HG03565 (cell line): Measurements from ENCODE around the gene PHLPP1.
A peak's percentile ranks its signal among the peaks of the same experiment; 100 is the strongest.
"Not testable (repeated sequence)": the region's sequence is repeated elsewhere in the genome, so short reads cannot be mapped to it uniquely, and the experiment has no call there.

ENCODE experiments used
- ATAC-seq: cut with Tn5 transposase; IDR thresholded peaks from one replicate; pipeline ENCODE4 v1.9.1; 2021; ENCODE audit warnings: mild to moderate bottlenecking, moderate library complexity; ENCODE audit not compliant: unreplicated experiment

Gene PHLPP1

DNA sequence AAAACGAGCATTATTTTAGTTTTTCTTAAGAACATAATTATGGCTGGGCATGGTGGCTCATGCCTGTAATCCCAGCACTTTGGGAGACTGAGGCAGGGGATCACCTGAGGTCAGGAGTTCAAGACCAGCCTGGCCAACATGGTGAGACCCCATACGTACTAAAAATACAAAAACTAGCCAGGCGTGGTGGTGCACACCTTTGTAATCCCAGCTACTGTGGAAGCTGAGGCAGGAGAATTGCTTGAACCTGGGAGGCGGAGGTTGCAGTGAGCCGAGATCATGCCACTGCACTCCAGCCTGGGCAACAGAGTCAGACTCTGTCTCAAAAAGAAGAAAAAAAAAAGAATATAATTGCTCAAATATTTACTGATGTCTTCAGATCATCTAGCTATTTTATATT lies 25.3 kb downstream of the PHLPP1 start:
- not testable (repeated sequence) for ATAC-seq

DNA sequence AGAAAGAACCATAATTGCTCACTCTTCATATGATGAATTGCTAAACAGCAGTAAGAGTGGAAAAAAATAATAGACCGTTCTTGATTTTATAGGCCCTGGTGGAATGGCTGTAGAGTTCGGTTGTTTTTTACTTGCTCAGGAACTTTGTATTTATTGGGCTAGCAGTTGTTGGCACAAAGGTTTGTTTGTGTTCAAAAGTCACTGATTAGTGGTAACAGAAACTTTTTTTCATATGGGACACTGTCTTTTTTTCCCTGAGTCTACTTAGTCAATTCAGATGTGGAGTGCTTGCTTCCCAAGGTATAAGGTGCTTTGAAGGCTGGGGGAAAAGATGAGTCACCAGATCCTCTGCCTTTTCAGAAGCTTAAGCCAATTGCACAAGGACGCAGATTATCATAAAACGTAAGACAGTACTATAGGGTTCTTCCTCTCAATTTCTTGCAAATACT lies 25.8 kb downstream of the PHLPP1 start:
- no peak for ATAC-seq

DNA sequence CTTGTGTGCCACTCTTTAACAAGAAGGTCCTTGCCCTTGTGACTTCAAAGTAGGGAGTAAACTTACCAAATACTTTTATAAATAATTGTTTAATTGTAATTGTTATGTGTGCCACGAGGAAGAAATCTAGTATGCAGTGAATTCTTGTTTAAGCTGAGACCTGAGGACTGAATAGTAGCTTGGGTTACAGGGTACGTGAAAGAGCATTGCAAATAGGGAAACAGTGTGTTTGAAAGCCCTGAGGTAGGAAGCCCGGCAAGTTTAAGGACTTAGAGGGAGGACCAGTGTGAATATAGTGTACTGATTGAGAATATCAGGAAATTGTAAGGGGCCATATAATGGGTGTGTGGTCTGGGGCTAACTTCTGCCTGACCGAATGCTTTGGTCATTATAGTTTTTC lies 26.2 kb downstream of the PHLPP1 start:
- no peak for ATAC-seq

DNA sequence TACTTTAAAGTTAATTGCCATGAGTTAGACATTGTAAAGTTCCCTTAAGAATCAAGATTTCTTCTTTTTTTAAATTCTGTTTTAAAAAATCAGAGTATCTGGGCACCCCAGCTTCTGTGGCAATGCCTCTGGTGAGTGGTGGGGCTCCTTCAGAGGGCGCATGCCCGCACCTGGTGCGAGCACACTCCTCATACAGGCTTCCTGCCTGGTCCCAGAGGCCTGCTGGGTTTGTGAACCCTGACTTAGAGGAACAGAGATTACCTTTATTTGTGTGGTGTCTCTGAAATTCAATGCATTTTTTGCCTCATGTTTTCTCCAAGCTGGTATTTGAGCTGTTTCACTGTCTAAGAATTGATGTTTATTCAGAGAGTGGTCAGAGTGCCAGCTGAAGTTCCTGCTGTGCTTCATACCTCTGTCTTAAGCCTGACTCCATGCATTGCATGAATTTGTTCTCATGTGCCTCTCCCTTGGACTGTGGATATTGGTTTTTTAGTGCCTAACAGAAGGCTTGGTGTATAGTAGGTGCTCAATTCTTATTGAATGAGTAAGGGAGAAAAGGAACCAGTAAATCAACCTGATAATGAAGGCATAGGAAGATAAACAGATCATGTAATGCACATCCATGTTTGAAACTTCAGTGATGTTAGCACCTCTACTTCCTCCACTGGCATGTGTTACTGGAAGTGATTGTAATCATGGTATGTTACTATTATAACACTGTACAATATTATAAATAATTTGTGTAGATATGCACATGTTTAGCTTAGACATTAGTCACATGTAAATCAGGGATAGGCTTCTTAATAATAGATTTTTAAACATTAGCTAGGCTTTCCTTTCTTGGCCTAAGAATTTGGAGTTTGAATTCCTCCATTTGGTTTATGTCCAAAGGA lies 29.0 kb downstream of the PHLPP1 start:
- peak; percentile 61 for ATAC-seq

DNA sequence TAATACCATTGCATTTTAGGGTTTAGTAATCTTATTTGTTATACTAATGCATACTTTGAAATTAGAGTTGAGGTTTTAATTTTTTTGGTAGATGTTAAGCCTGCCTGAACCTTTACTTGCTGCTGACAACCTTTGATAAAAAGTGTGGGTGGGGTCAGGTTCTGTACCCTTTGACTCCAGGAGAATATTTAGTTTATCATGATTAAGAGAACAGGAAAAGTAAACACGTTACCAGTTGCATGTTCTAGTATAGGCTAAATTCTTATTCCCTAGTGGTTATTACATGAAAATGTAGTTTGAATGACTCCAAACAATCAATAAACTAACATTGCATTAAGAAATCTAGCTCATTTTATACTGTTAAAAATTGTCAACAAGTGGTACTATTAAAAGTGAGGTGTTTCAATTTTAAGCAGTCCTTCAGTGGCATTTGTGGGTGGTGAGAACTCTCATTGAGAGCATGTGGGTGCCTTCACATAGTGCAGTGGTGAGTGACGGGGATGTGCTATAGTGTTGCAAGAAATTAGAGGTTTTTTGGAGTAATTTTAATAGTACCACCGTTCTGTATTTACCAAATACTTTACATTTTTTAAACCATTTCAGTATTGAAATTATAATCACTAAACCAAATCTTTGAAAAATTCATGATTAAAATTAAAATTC lies 29.9 kb downstream of the PHLPP1 start:
- no peak for ATAC-seq

GRCh38 chr18:62749389-62749788 lies 34.0 kb downstream of the PHLPP1 start:
- no peak for ATAC-seq

- ATAC-seq = no peak
These were observed 36.0 kb downstream of the PHLPP1 start for GRCh38 chr18:62751341-62751821.

GRCh38 chr18:62751977-62752376 lies 36.6 kb downstream of the PHLPP1 start:
- no peak for ATAC-seq

DNA sequence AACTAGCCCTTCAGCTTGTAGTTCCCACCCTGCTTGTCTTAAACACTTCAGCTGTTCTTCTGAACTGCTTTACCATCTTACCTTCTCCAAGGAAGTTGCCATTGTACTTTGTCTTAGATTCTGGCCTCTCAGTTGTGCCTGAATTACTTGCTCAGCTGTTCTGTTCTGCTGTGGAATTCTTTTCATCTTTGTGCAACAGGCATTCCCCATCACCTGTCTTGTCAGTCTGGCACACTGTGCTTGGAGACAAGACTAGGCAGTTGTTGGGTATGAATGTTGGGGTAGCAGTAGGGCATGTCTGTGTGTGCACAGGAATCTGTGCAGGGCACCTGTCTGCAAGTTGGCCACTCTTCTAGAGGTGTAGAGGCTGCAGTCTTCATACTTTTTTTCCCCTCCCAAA lies 38.7 kb downstream of the PHLPP1 start:
- ATAC-seq = no peak

DNA sequence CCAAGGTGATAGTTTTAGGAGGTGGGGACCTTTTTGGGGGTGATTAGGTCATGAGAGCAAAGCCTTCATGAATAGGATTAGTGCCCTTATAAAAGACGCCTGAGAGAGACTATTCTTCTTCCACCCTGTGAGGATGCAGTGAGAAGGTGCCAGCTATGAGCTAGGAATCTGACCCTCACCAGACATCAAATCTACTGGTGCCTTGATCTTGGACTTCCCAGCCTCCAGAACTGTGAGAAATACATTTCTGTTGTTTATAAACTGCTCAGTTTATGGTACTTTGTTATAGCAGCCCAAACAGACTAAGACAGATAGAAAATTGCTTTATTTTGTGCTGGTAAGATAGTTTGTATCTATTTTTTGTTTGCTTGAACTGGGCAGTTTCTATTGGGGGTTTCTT lies 40.1 kb downstream of the PHLPP1 start:
- ATAC-seq = no peak

DNA sequence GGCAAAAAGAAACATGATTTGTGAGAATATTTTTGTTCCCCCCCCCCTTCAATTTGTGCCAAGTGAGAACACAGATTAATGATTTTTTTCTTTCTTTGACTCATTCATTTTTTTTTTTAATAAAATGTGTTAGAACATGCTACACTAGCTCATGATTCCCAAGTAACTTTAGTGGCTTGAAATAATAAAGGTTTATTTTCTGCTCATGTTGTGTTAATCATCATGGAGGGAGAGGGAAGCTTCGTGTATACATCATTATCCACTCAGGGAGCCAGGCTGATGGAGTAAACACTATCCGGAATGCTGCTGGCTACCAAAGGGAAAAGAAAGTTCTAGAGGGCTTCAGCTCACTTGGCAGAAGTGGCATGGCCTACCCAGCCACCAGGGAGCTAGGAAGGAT lies 40.6 kb downstream of the PHLPP1 start:
- no peak for ATAC-seq

DNA sequence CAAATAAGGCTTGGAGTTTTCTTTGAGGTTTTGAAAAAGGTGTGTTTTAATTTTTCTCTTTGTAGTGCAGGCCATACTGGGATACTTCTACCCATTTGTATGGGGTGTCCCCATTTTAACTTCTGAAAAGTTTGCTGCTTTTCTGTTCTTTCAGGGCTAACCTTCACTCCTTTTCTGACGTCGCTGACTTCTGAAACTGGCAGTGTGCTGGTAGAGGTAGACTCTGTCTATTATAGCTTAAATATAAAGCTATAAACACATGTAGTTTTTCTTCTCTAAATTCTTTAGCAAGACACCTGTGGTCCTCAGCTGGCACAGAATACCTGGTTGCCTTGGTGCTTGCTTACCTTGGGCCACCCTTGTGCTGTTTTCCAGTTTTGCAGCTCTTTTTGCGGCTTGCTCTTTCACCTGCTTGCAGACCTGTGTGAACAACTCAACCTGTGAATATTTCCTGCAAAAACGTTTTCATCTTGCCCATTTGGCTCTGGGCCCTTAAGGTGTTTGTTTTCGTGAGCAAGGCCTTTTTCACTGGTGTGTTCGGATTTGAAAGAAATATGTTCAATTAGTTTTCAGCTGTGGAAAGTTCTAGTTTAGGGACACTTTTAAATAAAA lies 42.2 kb downstream of the PHLPP1 start:
- ATAC-seq = no peak

GRCh38 chr18:62758591-62758990 lies 43.2 kb downstream of the PHLPP1 start:
- ATAC-seq = no peak

GRCh38 chr18:62759704-62760402 lies 44.5 kb downstream of the PHLPP1 start:
- ATAC-seq = no peak

GRCh38 chr18:62760403-62760734 lies 45.0 kb downstream of the PHLPP1 start:
- ATAC-seq = no peak

DNA sequence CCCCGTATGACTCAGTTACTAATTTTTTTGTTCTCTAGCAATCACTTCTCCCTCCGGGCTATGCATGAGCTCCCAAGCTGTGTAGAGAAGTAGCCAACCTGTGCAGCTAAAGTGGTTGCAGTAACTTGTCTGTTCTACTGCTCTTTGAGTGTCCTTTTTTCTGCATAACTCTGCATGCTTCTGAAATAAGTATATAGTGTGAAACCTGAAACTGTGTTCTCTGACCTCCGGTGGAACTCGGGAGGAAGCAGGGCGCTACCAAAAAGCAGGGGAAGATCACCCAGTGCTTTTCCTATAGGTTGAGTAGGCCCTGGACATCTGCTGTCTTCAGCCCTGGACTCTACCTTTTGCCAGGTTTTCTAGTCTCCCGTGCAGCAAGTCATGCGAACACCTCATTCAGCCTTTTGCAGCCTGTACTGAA lies 47.8 kb downstream of the PHLPP1 start:
- no peak for ATAC-seq

DNA sequence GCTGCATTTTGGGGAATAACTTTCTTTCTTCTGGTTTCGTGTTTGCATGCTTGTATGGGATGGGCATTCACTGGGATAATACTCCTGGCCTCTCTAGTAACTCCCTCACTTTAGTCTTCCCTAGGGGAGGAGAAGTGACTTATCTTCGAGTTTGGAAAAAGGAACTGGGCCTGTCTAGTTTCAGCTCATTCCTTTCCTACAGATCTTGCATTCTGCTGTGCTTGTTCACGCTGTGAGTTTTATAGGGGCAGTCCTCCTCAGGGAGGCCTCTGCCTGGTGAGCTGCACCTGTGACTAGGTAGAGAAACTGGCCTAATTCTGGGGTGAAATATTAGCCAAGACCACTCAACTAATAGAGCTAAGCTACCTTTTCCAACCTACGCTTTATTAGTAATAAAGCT lies 50.9 kb downstream of the PHLPP1 start:
- ATAC-seq = no peak

DNA sequence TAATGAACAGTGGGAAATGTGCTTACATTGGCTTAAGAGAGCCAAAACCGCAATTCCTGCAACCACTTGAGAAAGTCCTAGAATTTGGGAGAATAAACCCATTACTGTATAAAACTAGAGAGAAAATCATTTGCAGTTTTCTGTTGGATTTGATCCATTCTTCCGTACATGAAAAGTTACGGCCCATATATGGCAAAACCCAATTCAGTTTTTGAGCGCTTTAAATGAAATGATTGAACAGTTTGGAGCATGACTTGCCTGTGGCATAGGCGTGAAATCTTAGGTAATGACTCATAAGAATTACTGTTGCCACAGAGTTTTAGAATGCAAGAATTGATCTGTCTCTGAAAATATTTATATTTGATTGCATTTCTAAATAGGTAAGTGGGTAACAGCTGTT lies 52.0 kb downstream of the PHLPP1 start:
- ATAC-seq = no peak

DNA sequence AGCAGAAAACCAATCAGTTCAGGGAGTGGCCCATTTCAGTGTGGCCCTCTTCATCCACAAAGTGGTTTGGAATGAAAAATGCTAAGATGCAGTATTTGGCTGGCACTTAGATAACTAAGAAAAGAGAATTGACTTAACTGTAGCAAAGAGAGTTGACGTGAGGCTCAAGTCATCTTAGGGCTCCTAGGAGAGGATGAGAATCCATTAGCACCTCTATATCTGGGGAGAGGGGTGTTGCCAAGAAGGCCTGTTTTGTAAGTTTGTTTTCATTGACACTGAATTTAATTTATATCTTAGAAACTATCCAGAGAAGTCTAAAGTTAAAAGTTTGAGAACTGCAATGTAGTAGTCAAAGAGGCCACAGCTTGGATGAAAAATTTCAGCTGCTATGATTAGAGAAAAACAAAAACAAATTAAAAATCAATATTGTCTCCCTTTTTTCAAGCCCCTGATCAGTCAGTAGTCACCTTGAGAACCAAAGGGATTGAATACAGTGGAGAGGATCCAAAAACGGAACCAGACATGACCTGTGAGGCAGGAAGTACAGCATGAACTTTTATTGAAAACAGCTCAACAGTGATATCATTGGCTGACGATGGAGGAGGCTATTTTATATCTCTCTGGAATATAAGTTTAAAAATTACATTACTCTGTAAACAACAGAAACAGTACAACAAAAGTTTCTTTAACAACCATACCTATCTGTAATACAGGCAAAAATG lies 52.7 kb downstream of the PHLPP1 start:
- ATAC-seq = no peak

- no peak for ATAC-seq
These were observed 53.2 kb downstream of the PHLPP1 start for GRCh38 chr18:62768558-62768943.

- no peak for ATAC-seq
These were observed 53.9 kb downstream of the PHLPP1 start for GRCh38 chr18:62769216-62769615.
